GM21526 (cell line): ENCODE results near the gene CASZ1.

Experiments used
- ATAC-seq: cut with Tn5 transposase; IDR thresholded peaks from one replicate; pipeline ENCODE4 v1.9.1; 2021; ENCODE audit warnings: moderate library complexity; ENCODE audit not compliant: unreplicated experiment, low FRiP score

CASZ1 gene

DNA sequence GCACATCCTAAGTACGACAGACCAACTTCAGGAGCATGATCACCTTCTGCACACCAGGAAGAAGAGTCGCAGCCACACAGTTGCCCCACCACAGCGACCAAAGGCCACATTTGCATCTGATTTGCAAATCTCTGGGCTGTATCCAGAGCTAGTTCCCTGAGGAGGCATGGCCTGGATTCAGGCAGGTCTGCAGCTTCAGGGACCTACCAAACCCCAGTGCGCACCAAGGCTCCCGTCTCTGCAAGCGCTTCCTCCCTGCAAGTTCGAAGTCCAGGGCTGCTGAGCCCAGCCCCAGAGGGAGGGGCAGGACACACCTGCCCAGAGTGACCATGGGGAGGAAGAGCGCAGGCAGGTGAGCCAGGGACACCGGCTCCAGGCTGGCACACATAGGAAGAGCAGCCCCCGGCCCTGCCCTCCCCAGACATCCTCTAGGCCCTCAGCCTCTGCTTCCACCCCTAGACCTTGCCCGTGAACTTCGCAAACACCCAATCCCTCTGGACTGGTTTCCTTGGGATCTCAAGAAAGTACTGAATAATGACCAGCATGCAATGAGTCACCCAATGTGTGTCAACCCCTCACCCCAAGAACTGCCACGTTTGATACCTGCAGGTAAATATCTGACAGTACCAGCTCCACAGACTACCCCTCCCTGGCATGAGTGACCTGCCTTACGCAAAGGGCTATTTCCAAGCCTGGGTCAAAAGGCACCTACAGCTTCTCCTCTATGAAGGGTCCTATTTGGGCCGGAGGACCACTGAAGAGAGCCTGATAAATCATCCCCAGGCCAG, 36.8 kb downstream of the CASZ1 start:
- ATAC-seq: no peak

- ATAC-seq: no peak
Observed at GRCh38 chr1:10756842-10757241, 39.6 kb downstream of the CASZ1 start.

DNA sequence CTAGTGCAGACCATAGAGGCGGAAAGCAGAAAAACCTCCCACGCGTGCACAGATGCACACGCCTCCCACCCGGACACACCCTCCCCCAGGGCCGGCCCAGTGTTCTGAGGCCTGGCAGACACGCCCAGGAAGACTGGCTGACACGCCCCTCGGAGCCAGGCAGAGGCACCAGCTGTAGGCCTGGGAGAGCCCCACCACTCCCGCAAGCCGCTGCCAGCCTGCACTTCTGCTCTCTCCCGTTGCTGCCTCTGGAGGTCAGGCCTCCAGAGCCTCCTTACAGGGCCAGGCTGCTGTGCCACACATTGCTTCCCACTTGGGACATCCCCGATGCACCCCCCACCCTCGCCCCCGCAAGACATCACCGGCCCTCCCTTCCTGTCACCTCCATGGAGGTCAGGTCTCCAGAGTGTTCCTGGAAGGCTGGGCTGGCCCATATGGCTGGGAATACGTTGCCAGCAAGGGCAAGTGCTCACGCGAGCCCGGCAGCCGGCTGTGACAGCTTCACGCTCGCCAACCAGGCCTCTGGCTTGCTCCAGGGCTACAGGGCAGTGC, 40.4 kb downstream of the CASZ1 start:
- ATAC-seq: no peak

DNA sequence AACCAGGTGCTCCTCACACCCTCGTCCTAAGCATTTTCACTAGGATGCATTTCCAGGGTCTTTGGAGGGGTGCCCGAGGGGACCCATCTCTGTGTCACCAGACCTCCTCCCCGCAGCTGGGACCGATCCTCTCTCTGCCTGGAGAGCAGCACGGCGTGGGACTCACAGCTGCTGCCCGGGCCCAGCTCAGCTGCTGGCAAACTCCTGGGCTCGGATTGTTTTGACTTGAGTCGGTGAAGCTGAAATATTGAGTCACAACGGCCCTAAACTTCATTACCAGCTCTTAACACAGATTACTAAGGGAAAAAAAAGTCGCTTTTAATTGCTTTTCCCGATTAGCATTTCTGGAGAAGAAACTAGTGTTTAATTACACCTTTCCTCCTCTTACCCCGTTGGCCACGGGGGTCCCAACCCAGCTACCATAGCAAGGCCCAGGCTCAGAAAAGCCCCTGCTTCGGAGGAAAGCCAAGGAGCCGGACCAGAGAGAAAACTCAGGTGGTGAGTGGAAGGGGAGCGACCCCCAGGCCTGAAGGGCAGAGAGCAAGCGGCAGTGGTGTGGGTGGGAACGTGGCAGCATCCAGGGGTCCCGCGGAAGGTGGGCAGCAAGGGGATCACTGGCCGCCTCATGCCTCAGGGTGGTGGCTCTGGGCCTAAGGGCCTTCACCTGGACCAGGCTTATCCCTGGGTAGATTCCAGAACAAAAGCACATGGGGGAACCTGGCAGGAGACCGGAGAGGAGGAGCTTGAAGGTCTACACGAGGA, 41.7 kb downstream of the CASZ1 start:
- no peak for ATAC-seq

GRCh38 chr1:10753299-10753698, 43.1 kb downstream of the CASZ1 start:
- no peak for ATAC-seq

DNA sequence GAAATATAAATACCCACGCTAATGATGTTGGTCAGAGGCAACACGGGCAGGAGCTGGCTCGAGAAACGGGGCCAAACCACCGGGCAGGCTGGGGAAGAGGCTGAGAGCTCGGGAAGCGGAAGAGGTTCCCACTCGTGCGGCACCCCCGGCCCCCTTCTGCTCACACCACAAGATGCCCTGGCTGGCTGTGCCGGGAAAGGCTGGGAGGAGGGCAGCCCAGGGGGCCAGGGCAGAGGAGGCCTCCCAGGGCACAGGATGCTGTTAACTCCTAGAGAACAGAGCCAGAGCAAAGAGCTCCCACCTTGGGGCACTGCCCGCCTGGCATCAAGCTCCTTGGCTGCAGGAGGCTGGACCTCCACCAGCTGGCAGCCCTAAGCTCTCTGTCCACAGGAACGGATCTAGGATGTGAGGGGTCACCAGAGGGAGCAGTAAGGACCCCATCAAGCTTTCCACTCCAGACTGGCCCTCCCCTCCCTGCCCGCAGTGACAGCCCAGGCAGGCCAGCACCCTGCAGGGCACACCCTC, 44.8 kb downstream of the CASZ1 start:
- ATAC-seq: no peak

GRCh38 chr1:10751160-10751559, 45.3 kb downstream of the CASZ1 start:
- no peak for ATAC-seq

DNA sequence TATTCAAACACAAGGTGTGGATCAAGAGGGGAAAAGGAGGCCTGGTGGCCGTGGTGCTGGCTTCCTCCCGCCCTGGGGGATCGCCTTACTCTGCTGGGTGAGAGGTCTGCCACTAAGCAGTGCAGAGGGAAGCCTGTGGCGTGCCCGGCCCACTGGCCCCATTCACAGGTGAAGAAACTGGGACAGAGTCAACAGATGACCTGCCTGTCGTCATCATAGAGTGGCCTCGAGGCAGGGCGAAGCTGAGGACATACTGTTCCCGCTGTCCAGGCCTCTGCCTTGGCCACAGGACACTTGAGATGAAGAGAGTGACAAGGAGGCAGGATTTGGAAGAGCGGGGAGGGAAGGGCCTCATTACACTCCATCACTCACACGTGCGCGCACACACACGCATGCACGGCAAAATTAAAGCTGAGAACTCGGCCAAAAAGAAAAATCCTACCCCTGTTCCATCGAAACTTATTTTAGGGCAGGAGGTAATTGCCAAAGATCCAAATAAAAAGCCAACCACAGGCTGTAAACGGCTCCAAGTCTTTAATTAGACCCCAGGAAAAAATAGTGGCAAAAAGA, 50.5 kb downstream of the CASZ1 start:
- ATAC-seq: no peak

DNA sequence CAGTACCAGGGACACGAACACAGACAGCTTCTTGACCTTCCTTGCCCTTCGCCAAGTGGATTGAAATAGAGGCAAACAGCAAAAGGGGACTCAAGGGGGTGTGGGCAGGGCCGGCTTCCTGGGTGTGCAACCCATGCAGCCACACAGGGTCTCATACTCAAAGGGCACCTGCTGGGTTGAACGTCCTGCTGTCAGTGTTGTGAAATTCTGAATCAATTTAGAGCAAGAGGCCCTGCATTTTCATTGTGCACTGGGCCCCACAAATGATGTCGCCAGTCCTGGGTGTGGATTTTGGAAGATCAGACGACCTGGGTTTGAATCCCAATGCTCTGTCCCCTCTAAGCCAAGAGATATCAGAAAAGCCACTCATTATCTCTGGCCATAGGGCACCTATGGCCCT, 51.1 kb downstream of the CASZ1 start:
- ATAC-seq: no peak

- ATAC-seq: no peak
Observed at GRCh38 chr1:10744654-10745238, 51.7 kb downstream of the CASZ1 start.

DNA sequence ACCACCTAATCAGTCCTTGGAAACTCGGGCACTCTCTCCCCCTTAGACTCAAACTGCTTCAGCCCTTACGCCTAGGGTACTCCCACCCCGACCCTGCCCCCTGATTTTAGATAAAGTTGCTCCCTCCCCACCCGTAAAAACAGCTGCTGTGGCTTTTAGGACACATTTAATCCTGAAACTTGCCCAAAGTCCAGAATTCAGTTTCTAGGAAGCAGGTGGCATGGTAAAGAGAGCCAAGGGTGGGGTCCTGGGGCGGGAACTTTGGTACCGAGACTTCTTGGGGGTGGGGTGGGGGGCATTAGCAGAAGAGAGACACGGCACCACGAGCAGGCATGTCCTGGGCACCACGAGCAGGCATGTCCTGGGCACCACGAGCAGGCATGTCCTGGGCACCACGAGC, 52.4 kb downstream of the CASZ1 start:
- no peak for ATAC-seq

- no peak for ATAC-seq
Observed at GRCh38 chr1:10741696-10742095, 54.8 kb downstream of the CASZ1 start.

DNA sequence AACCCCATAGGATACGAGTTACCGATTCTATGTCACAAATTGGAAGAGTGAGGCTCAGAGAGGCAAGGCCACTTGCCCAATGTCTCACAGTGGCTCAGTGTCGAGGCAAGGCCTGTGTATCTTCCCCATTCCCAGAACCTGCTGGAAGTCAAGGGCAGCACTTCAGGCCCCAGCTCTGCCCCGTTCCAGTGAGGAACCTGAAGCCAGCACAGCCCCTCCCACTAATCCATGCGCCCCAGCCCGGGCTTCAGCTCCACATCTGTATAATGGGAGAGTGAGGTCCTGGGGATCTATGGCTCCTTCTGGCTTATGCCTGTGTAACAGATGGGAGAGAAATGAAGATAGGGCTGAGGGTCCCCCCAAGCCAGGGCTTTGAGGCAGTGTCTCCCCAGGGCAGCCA, 56.3 kb downstream of the CASZ1 start:
- ATAC-seq: no peak

GRCh38 chr1:10739589-10739988, 56.9 kb downstream of the CASZ1 start:
- no peak for ATAC-seq

- ATAC-seq: no peak
Observed at GRCh38 chr1:10738061-10739058, 58.1 kb downstream of the CASZ1 start.

- no peak for ATAC-seq
Observed at GRCh38 chr1:10737651-10738050, 58.8 kb downstream of the CASZ1 start.

DNA sequence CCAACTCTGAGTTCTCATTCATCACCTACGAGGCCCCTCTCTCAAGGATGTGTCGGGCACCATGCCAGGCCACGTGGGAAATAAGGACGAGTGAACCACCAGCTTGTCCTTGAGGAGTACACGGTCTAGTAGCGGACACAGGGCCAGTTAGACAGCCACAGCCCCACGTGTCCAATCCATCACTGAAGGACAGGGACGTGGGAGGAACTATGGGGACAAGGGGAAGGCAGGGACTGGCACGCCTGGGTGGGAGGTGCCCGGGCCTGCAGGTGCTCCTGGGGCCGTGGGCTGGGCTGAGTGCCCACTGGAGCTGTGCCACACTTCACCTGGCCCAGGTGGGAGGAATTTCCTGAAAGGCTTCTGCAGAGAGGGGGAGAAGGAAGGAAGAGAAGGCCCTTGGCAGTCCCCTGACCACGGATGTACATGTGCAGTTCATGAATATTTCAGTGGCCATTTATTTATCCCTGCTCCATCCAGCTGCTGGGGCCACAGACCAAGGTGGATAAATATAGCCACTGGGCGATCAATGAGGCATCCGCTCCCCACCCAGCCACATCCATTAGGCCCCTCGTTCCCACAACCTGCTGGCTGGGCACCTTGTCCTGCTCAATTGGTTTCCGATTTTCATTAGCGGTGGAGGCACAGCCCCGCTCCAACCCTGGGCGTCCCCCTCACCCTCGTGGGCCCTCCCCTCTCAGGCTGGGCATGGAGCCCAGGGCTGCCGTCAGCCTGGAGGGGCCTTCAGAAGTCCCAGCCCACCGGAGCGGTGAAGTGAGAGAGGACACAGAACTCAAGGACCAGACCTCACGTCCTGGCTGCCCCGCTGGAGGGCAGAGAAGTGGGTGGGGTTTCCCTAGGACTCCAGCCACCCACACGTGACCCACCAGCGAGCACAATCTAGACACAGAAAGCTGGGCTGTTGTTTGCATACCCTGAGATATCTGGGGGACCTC, 59.5 kb downstream of the CASZ1 start:
- ATAC-seq: no peak

DNA sequence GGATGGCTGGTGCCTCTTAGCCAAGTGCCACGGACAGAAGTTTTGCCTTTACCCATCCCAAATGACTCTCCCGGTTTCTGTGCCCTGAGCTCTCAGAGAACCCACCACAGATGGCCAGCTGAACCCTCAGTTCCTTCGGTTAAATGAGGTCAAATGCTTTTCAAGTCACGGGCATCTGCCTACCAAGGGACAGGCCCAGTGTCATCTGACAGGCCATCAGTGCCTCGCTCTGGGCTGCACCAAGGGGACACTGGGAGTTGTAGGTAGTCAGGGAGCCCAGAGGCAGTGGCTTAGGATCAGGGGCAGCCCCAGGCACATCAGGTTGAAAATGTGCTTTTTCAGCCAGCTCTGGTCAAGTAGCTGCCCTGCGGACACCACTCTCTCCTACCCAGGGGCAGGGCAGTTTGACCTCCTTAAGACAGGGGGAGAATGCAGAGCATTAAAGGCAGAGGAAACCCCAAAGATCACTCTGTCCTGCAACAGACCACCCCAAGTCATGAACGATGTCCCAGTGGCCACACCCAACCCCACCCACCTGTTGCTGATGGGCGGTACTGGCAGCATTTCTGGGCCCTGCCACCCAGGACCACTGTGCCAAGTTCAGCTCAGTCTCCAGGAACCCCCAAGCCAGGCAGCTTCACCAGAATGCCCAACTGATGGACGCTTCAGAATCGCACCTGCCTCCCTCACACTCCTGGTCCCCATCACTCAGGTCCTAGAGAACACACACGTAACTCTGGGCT, 60.7 kb downstream of the CASZ1 start:
- ATAC-seq: no peak
